HG02610 (cell line): Measurements from ENCODE around the gene ANO10.
"Not testable (repeated sequence)": the region's sequence is repeated elsewhere in the genome, so short reads cannot be mapped to it uniquely, and the experiment has no call there.

Experiments
- ATAC-seq: cut with Tn5 transposase; IDR thresholded peaks from one replicate; pipeline ENCODE4 v1.9.1; 2021; ENCODE audit warnings: mild to moderate bottlenecking, moderate library complexity; ENCODE audit not compliant: unreplicated experiment

Gene ANO10

GRCh38 chr3:43629257-43629656 is 7.4 kb upstream of the ANO10 start:
- no peak for ATAC-seq

- ATAC-seq, result no peak
Measured at GRCh38 chr3:43627360-43627759, 5.5 kb upstream of the ANO10 start.

GRCh38 chr3:43624619-43625305 is 3.0 kb upstream of the ANO10 start:
- no peak for ATAC-seq

- ATAC-seq, result no peak
Measured at GRCh38 chr3:43620831-43621655, 768 bp downstream of the ANO10 start.

GRCh38 chr3:43619588-43619987 is 2.2 kb downstream of the ANO10 start:
- no peak for ATAC-seq

GRCh38 chr3:43618142-43618541 is 3.7 kb downstream of the ANO10 start:
- ATAC-seq, result no peak

GRCh38 chr3:43616034-43616433 is 5.8 kb downstream of the ANO10 start:
- ATAC-seq, result no peak

- no peak for ATAC-seq
Measured at GRCh38 chr3:43615133-43615532, 6.7 kb downstream of the ANO10 start.

- ATAC-seq, result no peak
Measured at GRCh38 chr3:43613976-43614375, 7.8 kb downstream of the ANO10 start.

- no peak for ATAC-seq
Measured at GRCh38 chr3:43612419-43612818, 9.4 kb downstream of the ANO10 start.

- ATAC-seq, result no peak
Measured at GRCh38 chr3:43609406-43609805, 12.4 kb downstream of the ANO10 start.

- no peak for ATAC-seq
Measured at GRCh38 chr3:43608751-43609150, 13.1 kb downstream of the ANO10 start.

- no peak for ATAC-seq
Measured at GRCh38 chr3:43606284-43606683, 15.5 kb downstream of the ANO10 start.

- not testable (repeated sequence) for ATAC-seq
Measured at GRCh38 chr3:43599959-43600358, 21.9 kb downstream of the ANO10 start.

GRCh38 chr3:43597961-43598360 is 23.9 kb downstream of the ANO10 start:
- ATAC-seq, result no peak

GRCh38 chr3:43596178-43596577 is 25.6 kb downstream of the ANO10 start:
- ATAC-seq, result not testable (repeated sequence)

GRCh38 chr3:43595280-43595679 is 26.5 kb downstream of the ANO10 start:
- ATAC-seq, result not testable (repeated sequence)

- ATAC-seq, result not testable (repeated sequence)
Measured at GRCh38 chr3:43593588-43593987, 28.2 kb downstream of the ANO10 start.

- ATAC-seq, result not testable (repeated sequence)
Measured at GRCh38 chr3:43591866-43592265, 29.9 kb downstream of the ANO10 start.

- no peak for ATAC-seq
Measured at GRCh38 chr3:43587303-43587702, 34.5 kb downstream of the ANO10 start.

GRCh38 chr3:43584043-43584826 is 37.6 kb downstream of the ANO10 start:
- no peak for ATAC-seq
